K562 (cell line): ENCODE results near the gene USH2A. TPM values are rescaled to one million over a fixed set of nuclear protein-coding genes. Genes with fewer than 3 reads are reported as not detected.
A peak's percentile ranks its signal among the peaks of the same experiment; 100 is the strongest.

Experiments used
- ATAC-seq: fragments of 200-7000 bp; cut with Tn5 transposase; 3 replicates; pipeline ENCODE4 v1.9.1; 2020; ENCODE audit warnings: moderate library complexity
- BruUV-seq: library from RNA; stranded (reverse); fragments of 400-500 nt; replicated peaks from 2 replicates; lab custom pipeline; 2021; lab: Mats Ljungman, UMichigan
- CTCF ChIA-PET: fragments of 300-600 bp; formaldehyde crosslinking; extraction: SDS; loops from one replicate; lab custom pipeline; 2021; ENCODE audit warnings: low intra/inter-chr PET ratio; lab: Yijun Ruan, JAX
- POLR2A ChIA-PET: fragments of 300-600, 350-650 bp; sonication (Branson Sonifier 250); formaldehyde crosslinking; extraction: SDS; loops from one replicate; lab custom pipeline; 2021; ENCODE audit warnings: antibody characterized with exemption, inconsistent platforms; lab: Yijun Ruan, JAX
- DNase-seq, 4 experiments: peaks; one replicate each; pipeline versions ENCODE4 v3.0.0 to v3.0.0-alpha.2; 2011 to 2018; ENCODE audit warnings: low spot score in 3 of 4, mixed read lengths in 3 of 4; ENCODE audit errors: extremely low read depth in 1 of 4
- FAIRE-seq: peaks from 2 replicates; lab custom pipeline; 2011; peaks lifted over from hg19 to GRCh38; lab: Jason Lieb, UNC
- H2AFZ ChIP-seq: 2 replicates; pipeline ENCODE4 v1.6.0; 2011; ENCODE audit warnings: low read depth, low read length, control low read depth, inconsistent platforms
- H3K27ac ChIP-seq: fragments of 200-600 bp; 3 replicates; pipeline ENCODE4 v1.8.0; 2011; ENCODE audit warnings: low read depth, mild to moderate bottlenecking, control low read depth, inconsistent platforms, low read length, moderate library complexity, mixed read lengths; ENCODE audit errors: extremely low read depth
- H3K27me3 ChIP-seq, 2 experiments: fragments of 300-600 bp in 1 of 2; 2 replicates in 1 of 2; 3 replicates in 1 of 2; pipeline versions ENCODE4 v1.6.0 to v1.8.0; 2011; ENCODE audit warnings: inconsistent platforms in 2 of 2, low read length in 2 of 2, mild to moderate bottlenecking in 1 of 2, mixed read lengths in 1 of 2, moderate library complexity in 1 of 2; ENCODE audit not compliant: control insufficient read depth in 2 of 2, insufficient read depth in 2 of 2
- H3K36me3 ChIP-seq: fragments of 300-600 bp; 3 replicates; pipeline ENCODE4 v1.8.0; 2011; ENCODE audit warnings: mild to moderate bottlenecking, low read length, inconsistent platforms; ENCODE audit not compliant: control insufficient read depth, insufficient read depth
- H3K4me1 ChIP-seq, 2 experiments: fragments of 200-600 bp in 1 of 2; replicated peaks in 1 of 2; 2 replicates in 1 of 2; 3 replicates in 1 of 2; pipeline versions ENCODE4 v1.5.1 to v1.8.0; 2011; ENCODE audit warnings: inconsistent platforms in 2 of 2, low read length in 2 of 2, mild to moderate bottlenecking in 1 of 2, mixed read lengths in 1 of 2, moderate library complexity in 1 of 2; ENCODE audit not compliant: control insufficient read depth in 2 of 2, insufficient read depth in 2 of 2
- H3K4me2 ChIP-seq: 2 replicates; pipeline ENCODE4 v1.6.1; 2011; ENCODE audit warnings: low read length, control low read depth, inconsistent platforms, mixed read lengths; ENCODE audit not compliant: insufficient read depth
- H3K4me3 ChIP-seq: fragments of 200-600 bp; sonication (generic), shearing (Covaris generic); 2 replicates; pipeline ENCODE4 v1.5.1; 2016; ENCODE audit warnings: control low read depth, inconsistent platforms
- H3K79me2 ChIP-seq: fragments of 200-600 bp; 3 replicates; pipeline ENCODE4 v1.8.0; 2011; ENCODE audit warnings: low read length, inconsistent platforms; ENCODE audit not compliant: control insufficient read depth, insufficient read depth
- H3K9ac ChIP-seq, 2 experiments: 2 replicates each; pipeline versions ENCODE4 v1.6.0 to v1.6.1; 2011; ENCODE audit warnings: low read depth in 2 of 2, low read length in 2 of 2, control low read depth in 1 of 2, inconsistent platforms in 1 of 2, mild to moderate bottlenecking in 1 of 2, mixed read lengths in 1 of 2; ENCODE audit not compliant: insufficient read depth in 1 of 2
- H3K9me1 ChIP-seq: one replicate; pipeline ENCODE4 v1.6.0; 2011; ENCODE audit warnings: inconsistent platforms, mild to moderate bottlenecking, low read length, moderate library complexity; ENCODE audit not compliant: control insufficient read depth, insufficient read depth
- H3K9me3 ChIP-seq: replicated peaks from 2 replicates; pipeline ENCODE4 v1.5.1; 2011; ENCODE audit warnings: low read depth, low read length, inconsistent platforms; ENCODE audit not compliant: control insufficient read depth, insufficient read depth
- H4K20me1 ChIP-seq: replicated peaks from 2 replicates; pipeline ENCODE4 v1.6.1; 2011; ENCODE audit warnings: low read length, inconsistent platforms, mixed read lengths; ENCODE audit not compliant: control insufficient read depth, insufficient read depth
- C11orf30 ChIP-seq: fragments of 450-650 bp; IDR thresholded peaks from 2 replicates; pipeline ENCODE4 v1.6.1; 2016; ENCODE audit warnings: low read depth, mild to moderate bottlenecking
- MAFF ChIP-seq: IDR thresholded peaks from 2 replicates; pipeline ENCODE4 v1.6.1; 2012; ENCODE audit warnings: low read length, improper control_type of control experiment
- MAFK ChIP-seq: IDR thresholded peaks from 2 replicates; pipeline ENCODE4 v1.6.1; 2011; ENCODE audit warnings: low read length, improper control_type of control experiment
- PBX2 ChIP-seq, 2 experiments: IDR thresholded peaks in 1 of 2; conservative IDR thresholded peaks in 1 of 2; 2 replicates each; pipeline ENCODE4 v1.6.1; 2016; ENCODE audit warnings: low read depth in 2 of 2, mild to moderate bottlenecking in 1 of 2, missing compliant biosample characterization in 1 of 2, missing genetic modification characterization in 1 of 2, moderate library complexity in 1 of 2
- POLR2A ChIP-seq: fragments of 450-650 bp; conservative IDR thresholded peaks from 2 replicates; pipeline ENCODE4 v1.6.1; 2016
- TAL1 ChIP-seq: fragments of 450-650 bp; IDR thresholded peaks from 2 replicates; pipeline ENCODE4 v1.6.1; 2016; ENCODE audit warnings: mild to moderate bottlenecking
- ZNF212 ChIP-seq: fragments of 450-650 bp; formaldehyde crosslinking; IDR thresholded peaks from 2 replicates; pipeline ENCODE4 v1.4.0; 2020; ENCODE audit warnings: mild to moderate bottlenecking
- ZNF316 ChIP-seq: fragments of 450-650 bp; IDR thresholded peaks from 2 replicates; pipeline ENCODE4 v1.6.1; 2016
- ZNF766 ChIP-seq: fragments of 200-800 bp; sonication (Bioruptor generic); conservative IDR thresholded peaks from 2 replicates; pipeline ENCODE4 v1.6.1; 2016; ENCODE audit warnings: missing genetic modification characterization, missing compliant biosample characterization
- in situ Hi-C: fragments of 300-500 bp; cut with MboI; formaldehyde crosslinking; loops from 4 replicates; pipeline ENCODE4 v1.15.0; 2018; ENCODE audit warnings: inconsistent platforms, mixed read lengths
- intact Hi-C: fragments of 100-400 bp; cut with micrococcal nuclease; formaldehyde crosslinking; loops from 2 replicates; pipeline ENCODE4 v1.14.2; 2022
- polyA plus RNA-seq, 8 experiments: library from polyadenylated mRNA; depleted of rRNA in 4 of 8; stranded (reverse) in 5 of 8; unstranded in 3 of 8; fragments of >200 nt; fragmentation: Nextera tagmentation in 2 of 8; fragmentation: Illumina TruSeq in 1 of 8; extraction: Ambion mirVana in 2 of 8; extraction: Trizol in 1 of 8; gene quantifications; 2 replicates each; pipeline versions ENCODE4 v1.2.1 to v1.2.3, GENCODE V29; 2011 to 2014; ENCODE audit warnings: inconsistent platforms in 1 of 8, missing spikeins in 1 of 8
- total RNA-seq, 7 experiments: library from RNA; depleted of rRNA in 6 of 7; stranded (reverse); fragments of >200 nt in 6 of 7; fragmentation: Illumina TruSeq in 2 of 7; extraction: Trizol in 2 of 7; gene quantifications; 2 replicates each; pipeline versions ENCODE4 v1.2.1 to v1.2.3, GENCODE V29; 2011 to 2021; ENCODE audit warnings: low replicate concordance in 1 of 7

USH2A gene
- total and polyA plus RNA-seq, 9 of the 15 experiments (the other 6 are each of a cell fraction or from before 2014, with no cell fraction given), result under 0.01 TPM; not detected in 7

- H3K27me3 ChIP-seq, result no peaks in the 10 kb centered on the region
- H3K79me2 ChIP-seq, result no peaks in the 10 kb centered on the region
- CTCF ChIA-PET, result no interaction called here
- H3K9me3 ChIP-seq, result no peaks in the 10 kb centered on the region
- FAIRE-seq, result no peak
- ATAC-seq, result no peak
- H3K9me1 ChIP-seq, result no peaks in the 10 kb centered on the region
- TF ChIP-seq ZNF766 (CRISPR knock-in tag) (no peak), POLR2A (no peak), MAFF (peak; percentile 32; the same call in 1 of the 2 replicates), TAL1 (no peak), C11orf30 (peak; percentile 50; the same call in 1 of the 2 replicates), PBX2 (CRISPR knock-in tag; IDR thresholded peaks at IDR 0.05; ENCODE audit: low read depth) (no peak), PBX2 (tag; conservative IDR thresholded peaks at IDR 0.05; ENCODE audit: low read depth) (no peak), ZNF316 (peak; percentile 83), MAFK (0 out of 2 replicates have a peak, but pooled peaks have one; percentile 35), ZNF212 (CRISPR knock-in tag) (no peak)
- DNase-seq, result no peak
- no peaks in the 10 kb centered on the region for H4K20me1 ChIP-seq
- BruUV-seq, result no TSS peak
- H3K4me1 ChIP-seq, result no peaks in the 10 kb centered on the region
- in situ Hi-C loops (no loop called here), intact Hi-C loops (no loop called here)
- no peak overlapping the region for H2AFZ ChIP-seq
- H3K9ac ChIP-seq, result no peak overlapping the region
- H3K36me3 ChIP-seq, result no peaks in the 10 kb centered on the region
- POLR2A ChIA-PET, result no interaction called here
- H3K4me3 ChIP-seq, result no peak overlapping the region
- no peak overlapping the region for H3K4me2 ChIP-seq
- no peak overlapping the region for H3K27ac ChIP-seq
Observed at GRCh38 chr1:216154063-216154462, 269.2 kb downstream of the USH2A start.
